T-helper 2 cell treated with Interferon-gamma antibody and Interleukin-4, amounts not matched to agents 100 ng/mL and 5 ng/mL, for 36 hours (primary cell): ENCODE results near the gene TEKT2. TPM values are rescaled to one million over a fixed set of nuclear protein-coding genes. Genes with fewer than 3 reads are reported as not detected.

ENCODE experiments used
- intact Hi-C: fragments of 100-400 bp; cut with micrococcal nuclease; formaldehyde crosslinking; loops from one replicate; pipeline ENCODE4 v1.15.1; 2023
- total RNA-seq: library from RNA; stranded (reverse); gene quantifications from 2 replicates; pipeline ENCODE4 v1.2.3, GENCODE V29; 2022

The TEKT2 gene
- total RNA-seq, 1 donor from 2014 or later = not detected

DNA sequence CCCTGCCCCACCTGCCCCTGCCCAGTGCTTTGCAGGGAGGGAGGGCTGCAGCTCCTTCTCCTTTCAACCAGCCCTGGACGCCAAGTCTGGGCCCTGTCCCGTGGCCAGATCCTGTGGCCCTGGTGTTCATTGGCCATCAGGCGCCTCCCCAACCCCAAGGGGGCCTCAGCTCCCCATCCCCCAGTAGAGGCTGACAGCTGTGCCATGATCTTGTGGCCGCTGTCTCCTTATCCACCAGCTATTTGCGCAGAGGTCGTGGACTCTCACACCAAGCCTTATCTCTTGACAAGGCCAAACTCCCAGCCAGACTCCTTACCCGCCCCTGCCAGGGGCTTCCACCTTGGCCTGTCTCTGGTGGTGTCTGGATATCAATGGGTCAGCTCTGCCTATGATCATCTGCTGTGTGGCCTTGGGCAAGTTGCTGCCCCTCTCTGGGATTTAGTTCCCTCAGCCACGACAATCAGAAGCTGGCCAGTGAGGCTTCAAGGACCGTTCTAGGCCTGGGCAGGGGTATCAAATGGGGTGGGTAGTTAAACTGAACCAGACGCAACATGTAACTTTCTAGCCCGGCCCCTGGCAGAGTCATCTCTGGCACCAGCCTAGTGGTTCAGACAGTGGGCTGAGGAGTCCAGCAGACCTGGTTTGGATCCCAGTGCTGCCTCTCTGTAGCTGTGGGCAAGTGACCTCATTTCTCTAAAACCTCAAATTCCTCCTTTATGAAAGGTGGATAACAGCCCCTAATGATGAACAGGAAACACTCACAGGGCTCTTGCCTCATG lies 44.4 kb downstream of the TEKT2 start:
- intact Hi-C loops = no loop called here

- intact Hi-C loops = no loop called here
Measured at GRCh38 chr1:36128905-36129206, 45.0 kb downstream of the TEKT2 start.

DNA sequence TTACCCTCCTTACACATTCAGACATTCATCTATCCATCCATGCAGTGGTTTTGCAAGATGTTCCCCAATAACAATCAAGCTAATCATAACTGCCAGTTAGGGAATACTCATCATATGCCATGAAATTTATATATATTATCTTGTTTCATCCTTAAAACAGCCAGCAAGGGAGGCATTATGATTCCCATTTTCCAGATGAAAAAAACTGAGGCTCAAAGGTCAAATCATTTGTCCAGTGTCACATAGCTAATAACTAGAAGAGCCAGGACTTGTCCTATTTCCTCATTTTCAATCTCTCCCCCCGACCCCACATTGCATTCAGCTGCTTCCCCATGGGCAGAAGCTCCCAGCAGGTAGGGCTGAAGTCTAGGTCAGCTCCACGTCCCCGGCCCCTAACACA lies 48.1 kb downstream of the TEKT2 start:
- intact Hi-C loops = no loop called here

DNA sequence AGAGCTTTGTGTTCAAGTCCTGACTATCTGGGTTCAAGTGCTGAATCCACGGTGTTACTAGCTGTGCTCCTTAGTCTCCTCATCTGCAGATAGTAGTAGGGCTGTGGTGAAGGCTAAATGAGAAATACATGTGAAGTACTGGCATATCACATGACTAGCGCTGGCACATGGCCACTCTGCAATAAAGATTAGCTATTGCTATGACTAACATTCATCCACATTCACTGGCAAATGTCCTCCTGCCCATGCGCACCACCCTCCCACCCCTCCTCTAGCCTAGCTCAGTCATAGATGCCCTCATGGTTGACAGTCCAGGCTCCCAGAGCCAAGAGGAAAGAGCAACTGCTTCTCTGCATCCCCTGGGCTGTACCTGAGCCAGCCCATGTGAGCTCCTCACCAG lies 49.6 kb downstream of the TEKT2 start:
- intact Hi-C loops = no loop called here

GRCh38 chr1:36134031-36134430 lies 50.1 kb downstream of the TEKT2 start:
- intact Hi-C loops = loop anchor here (1.0 kb wide), 1 partner anchor 35 kb away; no protein-coding TSS in a partner anchor

DNA sequence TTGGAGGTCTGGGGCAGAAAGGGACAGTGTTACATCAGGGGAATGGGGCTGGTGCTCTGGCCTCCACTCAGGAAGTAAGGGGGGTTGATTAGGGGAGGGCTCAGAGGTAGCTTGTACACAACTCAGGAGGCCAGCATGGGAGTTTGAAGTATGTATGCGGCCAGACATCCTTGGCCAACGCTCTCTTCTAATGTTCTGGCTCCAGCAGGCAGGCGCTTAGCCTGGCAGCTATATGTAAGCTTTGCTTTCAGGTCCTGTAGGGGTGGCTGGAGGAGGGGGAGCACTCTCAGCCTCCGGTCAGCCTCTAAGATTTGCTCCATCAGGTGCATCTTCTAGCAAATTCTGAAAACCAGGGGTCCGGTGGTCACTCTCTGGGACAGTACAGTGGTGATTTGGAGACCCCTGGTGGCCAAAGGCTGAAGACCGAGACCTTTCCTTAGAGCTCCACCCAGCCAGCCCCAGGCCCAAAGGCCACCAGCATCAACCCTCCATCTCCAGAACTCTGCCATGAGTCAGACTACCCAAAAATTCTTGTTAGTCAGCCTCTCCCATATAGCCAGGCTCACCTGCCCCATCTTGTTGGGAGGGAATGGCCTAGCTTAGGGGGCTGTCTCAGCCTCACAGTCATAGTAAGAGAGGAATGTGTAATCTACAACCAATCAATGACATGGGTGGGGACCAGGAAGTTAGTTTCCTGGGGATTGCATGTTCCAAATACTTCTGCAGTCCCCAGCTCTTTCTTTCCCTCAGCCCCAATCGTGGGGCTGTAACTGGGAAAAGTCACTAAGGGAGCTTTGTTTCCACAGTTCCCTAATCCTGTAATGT lies 50.8 kb downstream of the TEKT2 start:
- intact Hi-C loops = loop anchor here (1.0 kb wide), 1 partner anchor 35 kb away; no protein-coding TSS in a partner anchor

GRCh38 chr1:36135330-36135667 lies 51.4 kb downstream of the TEKT2 start:
- intact Hi-C loops = no loop called here

DNA sequence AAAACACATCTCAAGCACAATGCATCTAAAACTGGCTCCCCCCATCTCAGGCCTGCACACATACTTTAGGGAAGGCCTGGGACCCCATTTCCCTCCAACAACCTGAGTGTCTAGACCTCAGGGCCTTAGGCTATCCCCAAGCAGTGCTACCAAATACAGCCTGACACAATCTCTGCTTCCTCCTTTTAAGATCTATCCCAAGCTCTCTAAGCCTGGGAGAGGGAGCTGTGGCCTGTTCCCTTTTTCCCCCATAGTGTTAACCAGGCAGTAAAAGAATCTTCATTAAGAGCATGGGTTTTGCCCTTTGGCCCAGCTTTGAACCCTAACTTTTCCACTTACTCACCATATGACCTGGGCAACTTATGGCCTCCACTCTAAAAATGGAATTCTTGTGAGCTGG lies 51.9 kb downstream of the TEKT2 start:
- intact Hi-C loops = no loop called here

- intact Hi-C loops = no loop called here
Measured at GRCh38 chr1:36136535-36136934, 52.6 kb downstream of the TEKT2 start.

DNA sequence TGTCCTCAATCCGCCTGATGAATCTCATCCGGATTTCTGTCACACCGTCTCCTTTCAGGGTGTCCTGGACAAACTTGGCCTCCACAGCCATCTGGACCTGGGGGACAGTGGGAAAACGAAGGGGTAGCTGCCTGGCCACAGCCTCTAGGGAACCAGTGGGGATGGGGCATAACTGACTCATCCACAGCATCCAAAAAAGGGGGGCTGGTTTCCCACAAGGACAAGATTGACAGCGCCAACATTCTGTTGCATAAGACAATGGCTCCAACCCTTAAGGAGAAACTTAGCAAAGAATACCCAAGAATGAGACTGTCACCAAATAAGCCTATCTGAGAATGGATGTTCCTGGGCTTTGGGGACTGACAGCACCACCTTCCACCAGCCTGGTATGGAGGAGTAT lies 53.3 kb downstream of the TEKT2 start:
- intact Hi-C loops = no loop called here

GRCh38 chr1:36137776-36138175 lies 53.9 kb downstream of the TEKT2 start:
- intact Hi-C loops = no loop called here

Other genes with a start within 250 kb of the TEKT2 start
- 23.2 and 23.9 TPM in 2 replicates for gene AGO1, start 200.9 kb upstream of the TEKT2 start, total RNA-seq
- 24.7 and 27.6 TPM in 2 replicates for gene AGO3, start 153.0 kb upstream of the TEKT2 start, total RNA-seq
- 22.5 and 25.6 TPM in 2 replicates for gene ADPRS, start 4.8 kb downstream of the TEKT2 start, total RNA-seq
- gene COL8A2, start 41.1 kb downstream of the TEKT2 start, total RNA-seq = not detected in 2 replicates
- gene TRAPPC3, start 65.4 kb downstream of the TEKT2 start, total RNA-seq = 61.7 and 63.6 TPM in 2 replicates
- 212 TPM in 2 replicates for gene MAP7D1, start 72.1 kb downstream of the TEKT2 start, total RNA-seq
- 147 and 152 TPM in 2 replicates for gene THRAP3, start 140.3 kb downstream of the TEKT2 start, total RNA-seq
- 6.7 and 7.6 TPM in 2 replicates for gene SH3D21, start 222.3 kb downstream of the TEKT2 start, total RNA-seq
- gene EVA1B, start 239.6 kb downstream of the TEKT2 start, total RNA-seq = 8.3 and 9.0 TPM in 2 replicates